Uterus (tissue), 2 donors: ENCODE measurements around the gene PBX2.

Experiments used
- CTCF ChIP-seq, 4 experiments: fragments of 200-600 bp in 2 of 4; fragments of 450-650 bp in 2 of 4; sonication (generic) in 2 of 4; IDR thresholded peaks; one replicate each; pipeline ENCODE4 v1.5.1; 2016 to 2019; ENCODE audit warnings: antibody characterized with exemption in 4 of 4, mild to moderate bottlenecking in 2 of 4, moderate library complexity in 1 of 4
- POLR2A ChIP-seq, 2 donors: fragments of 450-650 bp; IDR thresholded peaks; one replicate each; pipeline ENCODE4 v1.6.1; 2016; ENCODE audit warnings: antibody characterized with exemption in 2 of 2, mild to moderate bottlenecking in 1 of 2, moderate library complexity in 1 of 2

GRCh38 chr6:32226434-32226833 is 36.4 kb upstream of the PBX2 start:
- TF ChIP-seq CTCF (IDR thresholded peaks at IDR 0.05), result no peak
- no peak for TF ChIP-seq POLR2A (IDR thresholded peaks at IDR 0.05)
